H54 (cell line): ENCODE results near the gene HNRNPAB.

Experiments used
- DNase-seq: peaks from one replicate; pipeline ENCODE4 v3.0.0; 2011; ENCODE audit warnings: low spot score, mixed read lengths; ENCODE audit not compliant: insufficient read length
- FAIRE-seq: peaks from 3 replicates; lab custom pipeline; 2011; peaks lifted over from hg19 to GRCh38; lab: Jason Lieb, UNC
- POLR2A ChIP-seq: IDR thresholded peaks from 2 replicates; pipeline ENCODE4 v1.6.1; 2011; ENCODE audit warnings: low read depth, mild to moderate bottlenecking, low read length

HNRNPAB gene

GRCh38 chr5:178211095-178212048 is 7.0 kb downstream of the HNRNPAB start:
- DNase-seq (no peak), FAIRE-seq (no peak)
- TF ChIP-seq POLR2A, result no peak

GRCh38 chr5:178212241-178213002 is 8.1 kb downstream of the HNRNPAB start:
- TF ChIP-seq POLR2A, result no peak
- no peak for FAIRE-seq
- no peak for DNase-seq

- no peak for FAIRE-seq
- DNase-seq, result no peak
- TF ChIP-seq POLR2A, result no peak
Observed at GRCh38 chr5:178213003-178213461, 8.7 kb downstream of the HNRNPAB start.

GRCh38 chr5:178213748-178214151 is 9.4 kb downstream of the HNRNPAB start:
- no peak for FAIRE-seq
- TF ChIP-seq POLR2A, result no peak
- no peak for DNase-seq

- TF ChIP-seq POLR2A, result no peak
- no peak for DNase-seq
- no peak for FAIRE-seq
Observed at GRCh38 chr5:178214160-178214803, 9.9 kb downstream of the HNRNPAB start.

GRCh38 chr5:178215280-178216002 is 11.1 kb downstream of the HNRNPAB start:
- TF ChIP-seq POLR2A, result no peak
- FAIRE-seq (no peak), DNase-seq (no peak)

- no peak for FAIRE-seq
- DNase-seq, result no peak
- no peak for TF ChIP-seq POLR2A
Observed at GRCh38 chr5:178216088-178216534, 11.8 kb downstream of the HNRNPAB start.

- no peak for TF ChIP-seq POLR2A
- DNase-seq, result no peak
- no peak for FAIRE-seq
Observed at GRCh38 chr5:178216779-178217178, 12.4 kb downstream of the HNRNPAB start.

- no peak for TF ChIP-seq POLR2A
- no peak for DNase-seq
- no peak for FAIRE-seq
Observed at GRCh38 chr5:178218237-178218776, 14.0 kb downstream of the HNRNPAB start.

GRCh38 chr5:178218827-178219226 is 14.5 kb downstream of the HNRNPAB start:
- no peak for TF ChIP-seq POLR2A
- DNase-seq (no peak), FAIRE-seq (no peak)

- TF ChIP-seq POLR2A, result no peak
- no peak for FAIRE-seq
- DNase-seq, result no peak
Observed at GRCh38 chr5:178221282-178221681, 16.9 kb downstream of the HNRNPAB start.

GRCh38 chr5:178221853-178222252 is 17.5 kb downstream of the HNRNPAB start:
- no peak for TF ChIP-seq POLR2A
- FAIRE-seq, result no peak

GRCh38 chr5:178222292-178222691 is 18.0 kb downstream of the HNRNPAB start:
- DNase-seq (no peak), FAIRE-seq (no peak)
- no peak for TF ChIP-seq POLR2A

More at GRCh38 chr5:178221853-178222252, 17.5 kb downstream of the HNRNPAB start:
- no peak for DNase-seq
